ENCODE data around the gene LHB.

DNA sequence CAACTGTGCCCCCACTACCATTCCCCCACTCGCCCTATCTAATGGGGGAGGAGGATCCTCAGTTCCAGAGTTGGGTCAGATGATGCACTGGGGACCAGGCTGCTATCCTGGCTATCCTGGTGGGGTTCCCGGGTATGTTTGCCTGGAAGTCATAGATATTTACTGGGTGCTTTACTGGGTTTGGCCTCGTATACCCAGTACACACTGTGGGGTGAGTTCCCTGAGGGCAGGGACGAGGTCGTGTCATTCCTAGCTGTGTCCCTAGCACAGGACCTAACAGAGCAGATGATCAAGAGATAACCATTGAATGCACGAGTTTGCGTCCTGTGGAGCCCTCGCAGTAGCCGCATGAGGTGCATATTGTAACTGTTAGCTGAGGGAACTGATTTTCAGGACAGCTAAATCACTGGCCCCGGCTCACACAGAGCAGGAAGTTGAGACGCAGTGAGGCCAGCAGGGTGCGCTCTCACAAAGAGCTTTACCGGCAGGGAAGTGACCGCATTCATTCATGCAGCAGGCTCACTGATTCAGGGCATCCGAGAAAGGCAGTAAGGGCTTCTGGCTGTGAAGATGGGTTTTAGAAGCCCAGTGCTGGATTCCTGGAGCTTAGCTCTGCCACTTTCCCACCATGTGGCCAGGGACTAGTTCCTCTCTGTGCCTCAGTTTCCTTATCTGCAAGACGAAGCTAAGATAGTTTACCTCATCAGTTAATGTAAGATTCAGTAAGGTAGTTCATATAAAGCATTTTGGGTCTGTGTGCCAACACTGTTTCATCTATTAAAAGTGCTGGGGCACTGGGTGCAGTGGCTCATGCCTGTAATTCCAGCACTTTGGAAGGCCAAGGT is 17.2 kb downstream of the LHB start:
- no peak for TF ChIP-seq EZH2 (IDR thresholded peaks at IDR 0.05; ENCODE audit: low read length, unreplicated experiment)
- TF ChIP-seq, protein P1, sequence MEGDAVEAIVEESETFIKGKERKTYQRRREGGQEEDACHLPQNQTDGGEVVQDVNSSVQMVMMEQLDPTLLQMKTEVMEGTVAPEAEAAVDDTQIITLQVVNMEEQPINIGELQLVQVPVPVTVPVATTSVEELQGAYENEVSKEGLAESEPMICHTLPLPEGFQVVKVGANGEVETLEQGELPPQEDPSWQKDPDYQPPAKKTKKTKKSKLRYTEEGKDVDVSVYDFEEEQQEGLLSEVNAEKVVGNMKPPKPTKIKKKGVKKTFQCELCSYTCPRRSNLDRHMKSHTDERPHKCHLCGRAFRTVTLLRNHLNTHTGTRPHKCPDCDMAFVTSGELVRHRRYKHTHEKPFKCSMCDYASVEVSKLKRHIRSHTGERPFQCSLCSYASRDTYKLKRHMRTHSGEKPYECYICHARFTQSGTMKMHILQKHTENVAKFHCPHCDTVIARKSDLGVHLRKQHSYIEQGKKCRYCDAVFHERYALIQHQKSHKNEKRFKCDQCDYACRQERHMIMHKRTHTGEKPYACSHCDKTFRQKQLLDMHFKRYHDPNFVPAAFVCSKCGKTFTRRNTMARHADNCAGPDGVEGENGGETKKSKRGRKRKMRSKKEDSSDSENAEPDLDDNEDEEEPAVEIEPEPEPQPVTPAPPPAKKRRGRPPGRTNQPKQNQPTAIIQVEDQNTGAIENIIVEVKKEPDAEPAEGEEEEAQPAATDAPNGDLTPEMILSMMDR (conservative IDR thresholded peaks at IDR 0.05; ENCODE audit: low read depth, low read length) = peak; percentile 68

Data from PC-3 (cell line).